B cell (primary cell): ENCODE results near the gene UNC79.

Source experiments
- CTCF ChIP-seq: fragments of 200-600 bp; IDR thresholded peaks from one replicate; pipeline ENCODE4 v1.8.0; 2022; ENCODE audit warnings: antibody characterized with exemption, mild to moderate bottlenecking
- EZH2 ChIP-seq: IDR thresholded peaks from 2 replicates; pipeline ENCODE4 v1.6.1; 2012; ENCODE audit warnings: borderline replicate concordance, low read depth, mild to moderate bottlenecking, moderate library complexity, low read length; ENCODE audit not compliant: insufficient read depth, poor library complexity, severe bottlenecking

GRCh38 chr14:93729993-93730392 lies 299.3 kb downstream of the UNC79 start:
- TF ChIP-seq EZH2 (no peak), CTCF (no peak)
